Tibial nerve (tissue), 4 donors: ENCODE results near the gene FAM222A. TPM values are rescaled to one million over a fixed set of nuclear protein-coding genes. Genes with fewer than 3 reads are reported as not detected.

Experiments
- DNase-seq, 2 donors: peaks; one replicate each; pipeline ENCODE4 v3.0.0-alpha.2; 2019; ENCODE audit warnings: low spot score in 2 of 2
- H3K27ac ChIP-seq, 4 donors: fragments of 200-600 bp; sonication (generic) in 3 of 4; one replicate each; pipeline ENCODE4 v1.5.1; 2017 to 2019; ENCODE audit warnings: mild to moderate bottlenecking in 1 of 4
- H3K27me3 ChIP-seq, 2 donors: fragments of 200-600 bp; sonication (generic) in 1 of 2; one replicate each; pipeline versions ENCODE4 v1.5.1 to v1.6.0; 2017 to 2019
- H3K36me3 ChIP-seq, 3 donors: fragments of 200-600 bp; sonication (generic); one replicate each; pipeline ENCODE4 v1.5.1; 2018 to 2019
- H3K4me1 ChIP-seq, 4 donors: fragments of 200-600 bp; sonication (generic) in 3 of 4; one replicate each; pipeline ENCODE4 v1.5.1; 2017 to 2019
- H3K4me3 ChIP-seq, 4 donors: fragments of 200-600 bp; sonication (generic) in 3 of 4; one replicate each; pipeline ENCODE4 v1.5.1; 2017 to 2019; ENCODE audit warnings: mild to moderate bottlenecking in 1 of 4, moderate library complexity in 1 of 4
- H3K9me3 ChIP-seq, 4 donors: fragments of 200-600 bp; sonication (generic) in 3 of 4; one replicate each; pipeline ENCODE4 v1.5.1; 2017 to 2019
- CTCF ChIP-seq, 5 experiments: fragments of 200-600 bp in 3 of 5; fragments of 450-650 bp in 2 of 5; sonication (generic) in 3 of 5; IDR thresholded peaks; one replicate each; pipeline ENCODE4 v1.5.1; 2016 to 2019; ENCODE audit warnings: antibody characterized with exemption in 5 of 5, mild to moderate bottlenecking in 3 of 5, moderate library complexity in 2 of 5
- EP300 ChIP-seq, 2 donors: sonication (generic); formaldehyde crosslinking; IDR thresholded peaks; one replicate each; pipeline ENCODE4 v1.6.1; 2017; ENCODE audit warnings: antibody characterized with exemption in 2 of 2, mild to moderate bottlenecking in 1 of 2
- POLR2A ChIP-seq, 2 donors: fragments of 450-650 bp; IDR thresholded peaks; one replicate each; pipeline ENCODE4 v1.6.1; 2017; ENCODE audit warnings: antibody characterized with exemption in 2 of 2, mild to moderate bottlenecking in 2 of 2, moderate library complexity in 2 of 2
- WGBS, 2 donors: methylation state at CpG; one replicate each; pipeline ENCODE4 v1.1.5; 2018; 5-methylcytosine and 5-hydroxymethylcytosine counted together
- total RNA-seq, 4 donors: library from RNA; depleted of rRNA; stranded (reverse); fragments of >200 nt; gene quantifications; one replicate each; pipeline ENCODE4 v1.1.0, GENCODE V29; 2016

FAM222A gene
- total RNA-seq, 4 donors from 2014 or later, result 1.3 to 3.3 (median 1.9) TPM

DNA sequence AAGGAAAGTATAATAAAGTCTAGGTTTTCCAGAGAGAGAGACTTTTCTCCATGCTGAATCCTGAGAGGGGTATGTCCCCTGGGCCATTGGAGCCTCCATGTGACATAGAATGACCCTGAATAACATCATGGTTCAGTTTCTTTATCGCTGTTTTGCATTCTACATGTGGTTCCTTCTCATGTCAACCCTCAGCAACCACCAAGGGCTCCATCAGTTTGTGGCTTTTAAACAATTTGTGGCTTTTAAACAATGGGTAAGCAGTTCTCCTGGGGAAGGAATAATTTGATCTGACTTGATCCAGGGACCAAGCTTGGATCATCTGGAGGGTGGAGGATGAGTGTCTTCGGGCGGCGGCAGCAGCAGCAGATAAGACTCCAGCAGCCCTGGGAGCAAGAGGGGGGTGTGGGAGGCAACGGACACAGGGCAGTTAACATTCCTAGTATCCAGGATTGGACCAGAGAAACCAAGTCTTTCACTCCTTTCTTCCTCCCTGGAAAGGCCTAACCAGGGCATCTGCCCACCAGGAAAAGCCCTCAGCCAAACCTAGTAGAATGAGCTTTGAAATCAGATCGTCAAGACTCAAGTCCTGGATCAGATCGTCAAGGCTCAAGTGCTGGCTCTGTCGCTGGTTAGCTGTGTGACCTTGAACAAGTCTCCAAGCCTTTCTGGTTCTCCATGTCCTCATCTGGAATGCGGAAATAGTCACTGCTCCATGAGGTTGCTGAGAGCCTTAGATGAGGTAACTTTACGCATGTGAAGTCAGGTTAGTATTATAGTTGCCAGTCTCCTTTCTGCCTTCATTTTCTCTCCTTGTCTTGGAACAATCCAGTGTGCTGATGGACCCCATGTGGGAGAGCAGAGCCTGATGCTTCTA lies 27.8 kb upstream of the FAM222A start:
- TF ChIP-seq POLR2A (IDR thresholded peaks at IDR 0.05) (no peak), CTCF (IDR thresholded peaks at IDR 0.05) (no peak), EP300 (IDR thresholded peaks at IDR 0.05) (no peak)
- 78 to 81% methylated on average over 10 of the region's 10 CpGs for WGBS, 2 donors
- Histone ChIP-seq H3K36me3 (no peaks in the 10 kb centered on the region), H3K27me3 (no peaks in the 10 kb centered on the region), H3K9me3 (no peaks in the 10 kb centered on the region), H3K27ac (no peak overlapping the region), H3K4me3 (no peak overlapping the region), H3K4me1 (no peaks in the 10 kb centered on the region)
- DNase-seq, result no peak

GRCh38 chr12:109686523-109686922 lies 27.1 kb upstream of the FAM222A start:
- no peak for TF ChIP-seq POLR2A (IDR thresholded peaks at IDR 0.05)
- no peak for TF ChIP-seq CTCF (IDR thresholded peaks at IDR 0.05)
- no peak for TF ChIP-seq EP300 (IDR thresholded peaks at IDR 0.05)
- Histone ChIP-seq H3K27me3 (no peaks in the 10 kb centered on the region), H3K4me1 (no peaks in the 10 kb centered on the region), H3K36me3 (no peaks in the 10 kb centered on the region), H3K27ac (no peak overlapping the region), H3K9me3 (no peaks in the 10 kb centered on the region), H3K4me3 (no peak overlapping the region)
- WGBS, 2 donors, result 78 to 89% methylated on average over 6 to 7 of the region's 7 CpGs
- DNase-seq, result no peak

DNA sequence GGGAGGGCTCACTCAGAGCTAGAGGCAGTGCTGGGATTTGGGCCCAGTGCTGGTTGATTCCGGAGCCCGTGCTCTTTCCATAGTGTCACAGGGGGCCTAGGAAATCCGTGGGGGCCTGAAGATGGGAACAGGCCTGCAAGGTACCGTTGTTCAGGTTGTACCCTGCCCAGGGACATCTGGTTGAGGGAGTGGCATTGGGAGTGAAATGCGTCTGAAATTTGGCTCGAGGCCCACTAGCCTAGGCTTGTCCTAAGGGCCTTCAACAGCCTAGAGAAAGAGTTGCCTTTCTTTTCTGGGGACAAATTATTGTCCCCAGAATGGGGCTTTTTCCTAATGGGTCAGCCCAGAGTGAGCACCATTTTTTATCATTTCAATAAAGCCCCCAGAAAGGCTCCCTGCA lies 26.4 kb upstream of the FAM222A start:
- H3K4me3 ChIP-seq, result no peak overlapping the region
- no peak for TF ChIP-seq EP300 (IDR thresholded peaks at IDR 0.05)
- no peak for TF ChIP-seq CTCF (IDR thresholded peaks at IDR 0.05)
- no peak for TF ChIP-seq POLR2A (IDR thresholded peaks at IDR 0.05)
- H3K9me3 ChIP-seq, result no peaks in the 10 kb centered on the region
- no peaks in the 10 kb centered on the region for H3K27me3 ChIP-seq
- H3K4me1 ChIP-seq, result no peaks in the 10 kb centered on the region
- no peak for DNase-seq
- no peaks in the 10 kb centered on the region for H3K36me3 ChIP-seq
- WGBS, 2 donors, result 70 to 80% methylated on average over 6 of the region's 6 CpGs
- no peak overlapping the region for H3K27ac ChIP-seq

GRCh38 chr12:109689426-109689825 lies 24.2 kb upstream of the FAM222A start:
- no peaks in the 10 kb centered on the region for H3K36me3 ChIP-seq
- no peaks in the 10 kb centered on the region for H3K9me3 ChIP-seq
- peaks cover 0 to 9% of the 10 kb centered on the region in 2 donors for H3K27me3 ChIP-seq
- no peak overlapping the region for H3K27ac ChIP-seq
- DNase-seq, result no peak
- 72 to 88% methylated on average over 3 of the region's 3 CpGs for WGBS, 2 donors
- no peaks in the 10 kb centered on the region for H3K4me1 ChIP-seq
- TF ChIP-seq EP300 (IDR thresholded peaks at IDR 0.05), result no peak
- no peak for TF ChIP-seq POLR2A (IDR thresholded peaks at IDR 0.05)
- no peak for TF ChIP-seq CTCF (IDR thresholded peaks at IDR 0.05)
- no peak overlapping the region for H3K4me3 ChIP-seq

DNA sequence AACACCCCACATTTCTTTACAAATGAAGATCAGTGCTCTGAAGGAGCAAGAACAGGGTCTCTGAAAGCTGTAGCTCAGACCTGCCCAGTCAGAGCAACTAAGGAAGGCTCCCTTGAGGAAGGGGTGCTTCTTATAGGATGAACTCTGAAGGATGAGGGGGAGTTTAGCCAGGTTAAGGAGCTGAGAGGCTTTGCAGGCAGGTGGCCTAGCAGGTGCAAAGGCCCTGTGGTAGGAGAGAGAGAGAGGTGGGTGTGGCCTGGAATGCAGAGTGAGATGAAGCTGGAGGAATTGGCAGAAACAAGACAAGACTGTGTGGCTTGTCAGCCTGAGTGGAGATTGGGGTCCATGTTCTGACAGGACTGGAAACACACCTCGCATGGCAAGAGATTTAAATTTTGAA lies 20.5 kb upstream of the FAM222A start:
- Histone ChIP-seq H3K9me3 (no peaks in the 10 kb centered on the region), H3K36me3 (no peaks in the 10 kb centered on the region), H3K27me3 (peaks cover 0 to 9% of the 10 kb centered on the region in 2 donors), H3K4me3 (no peak overlapping the region), H3K27ac (no peak overlapping the region), H3K4me1 (no peaks in the 10 kb centered on the region)
- WGBS, 2 donors, result 93 to 94% methylated on average over 1 of the region's 1 CpG
- no peak for TF ChIP-seq CTCF (IDR thresholded peaks at IDR 0.05)
- no peak for TF ChIP-seq EP300 (IDR thresholded peaks at IDR 0.05)
- no peak for DNase-seq
